Sigmoid colon (tissue), 4 donors: ENCODE measurements around the gene ARL10.

Experiments
- CTCF ChIP-seq, 4 experiments: fragments of 450-650 bp in 3 of 4; fragments of 200-600 bp in 1 of 4; IDR thresholded peaks; one replicate each; pipeline ENCODE4 v1.5.1; 2016 to 2019; ENCODE audit warnings: antibody characterized with exemption in 4 of 4, mild to moderate bottlenecking in 3 of 4, moderate library complexity in 2 of 4
- EP300 ChIP-seq, 4 donors: sonication (generic); formaldehyde crosslinking; IDR thresholded peaks; one replicate each; pipeline ENCODE4 v1.6.1; 2017; ENCODE audit warnings: antibody characterized with exemption in 4 of 4
- POLR2A ChIP-seq, 2 donors: fragments of 450-650 bp; IDR thresholded peaks; one replicate each; pipeline ENCODE4 v1.6.1; 2016; ENCODE audit warnings: antibody characterized with exemption in 2 of 2, mild to moderate bottlenecking in 2 of 2, moderate library complexity in 2 of 2

- no peak for TF ChIP-seq EP300 (IDR thresholded peaks at IDR 0.05)
- TF ChIP-seq CTCF (IDR thresholded peaks at IDR 0.05), result no peak
- no peak for TF ChIP-seq POLR2A (IDR thresholded peaks at IDR 0.05)
Observed at GRCh38 chr5:176366232-176366894, 1.1 kb downstream of the ARL10 start.
